GM18508 (cell line): ENCODE measurements around the gene EXPH5.

Experiments used
- ATAC-seq: cut with Tn5 transposase; IDR thresholded peaks from one replicate; pipeline ENCODE4 v1.9.1; 2021; ENCODE audit warnings: moderate number of reproducible peaks; ENCODE audit not compliant: insufficient read depth, unreplicated experiment

The EXPH5 gene

GRCh38 chr11:108530426-108530825 is 63.1 kb downstream of the EXPH5 start:
- ATAC-seq: no peak

- no peak for ATAC-seq
Observed at GRCh38 chr11:108527382-108527781, 66.2 kb downstream of the EXPH5 start.

DNA sequence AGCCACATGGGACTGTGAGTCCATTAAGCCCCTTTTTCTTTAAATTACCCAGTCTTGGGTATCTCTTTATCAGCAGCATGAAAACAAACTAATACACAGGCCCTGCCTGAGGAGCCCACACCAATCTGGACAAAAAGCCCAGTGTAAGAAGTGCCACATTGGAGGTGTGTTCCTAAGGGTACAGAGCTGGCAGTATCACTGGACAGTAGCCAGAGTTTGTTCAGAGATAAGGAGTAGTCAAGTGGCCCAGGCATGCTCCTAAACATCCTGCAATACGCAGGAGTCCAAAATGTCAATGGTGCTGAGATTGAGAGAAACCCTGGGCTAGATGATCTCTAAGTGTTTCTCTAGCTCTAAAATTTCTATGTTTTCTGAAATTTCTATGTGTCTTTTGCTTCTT is 68.4 kb downstream of the EXPH5 start:
- no peak for ATAC-seq

DNA sequence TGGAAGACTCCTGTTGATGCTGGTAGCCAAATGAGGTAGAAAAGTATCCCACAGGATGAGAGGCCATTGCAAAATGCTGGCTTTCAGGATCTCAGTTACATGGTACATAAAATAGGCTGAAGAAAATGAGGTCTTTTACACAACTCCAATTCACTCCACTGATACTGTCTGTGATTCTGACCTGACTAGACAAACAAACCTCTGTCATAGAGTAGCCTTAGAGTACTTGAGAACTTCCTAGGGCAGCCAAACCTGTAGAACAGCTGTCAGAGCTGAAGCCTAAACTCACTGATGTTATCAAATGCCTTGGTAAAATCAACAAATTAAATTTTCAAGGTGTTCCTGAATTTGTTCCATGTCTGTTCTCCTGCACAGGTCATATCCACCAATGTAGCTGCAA is 69.1 kb downstream of the EXPH5 start:
- ATAC-seq: no peak

GRCh38 chr11:108522318-108522717 is 71.2 kb downstream of the EXPH5 start:
- ATAC-seq: no peak

- no peak for ATAC-seq
Observed at GRCh38 chr11:108518581-108518980, 75.0 kb downstream of the EXPH5 start.

- ATAC-seq: no peak
Observed at GRCh38 chr11:108516125-108516524, 77.4 kb downstream of the EXPH5 start.

- ATAC-seq: no peak
Observed at GRCh38 chr11:108512708-108513107, 80.9 kb downstream of the EXPH5 start.

GRCh38 chr11:108511851-108512474 is 81.6 kb downstream of the EXPH5 start:
- no peak for ATAC-seq

GRCh38 chr11:108508653-108509593 is 84.6 kb downstream of the EXPH5 start:
- ATAC-seq: no peak

GRCh38 chr11:108501396-108501795 is 92.2 kb downstream of the EXPH5 start:
- ATAC-seq: no peak

DNA sequence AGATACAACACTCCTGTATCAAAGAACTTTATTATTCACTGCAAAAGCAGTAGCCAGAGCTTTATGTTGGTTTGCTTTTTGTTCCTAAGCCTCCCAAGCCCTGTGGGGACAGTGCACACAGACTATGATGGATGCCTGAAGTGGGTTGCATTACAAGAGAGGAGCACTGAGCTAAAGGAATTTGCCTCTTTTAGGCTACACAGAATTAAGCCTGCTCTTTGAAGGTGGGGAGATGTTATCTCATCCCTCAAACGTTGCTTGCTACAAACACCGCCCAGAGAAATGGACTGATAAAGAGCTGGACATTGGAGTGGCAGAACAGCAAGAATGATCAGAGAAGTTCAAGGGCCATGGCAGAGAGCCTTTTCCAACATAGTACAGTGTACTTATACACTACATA is 92.8 kb downstream of the EXPH5 start:
- no peak for ATAC-seq

- ATAC-seq: no peak
Observed at GRCh38 chr11:108500169-108500568, 93.4 kb downstream of the EXPH5 start.

DNA sequence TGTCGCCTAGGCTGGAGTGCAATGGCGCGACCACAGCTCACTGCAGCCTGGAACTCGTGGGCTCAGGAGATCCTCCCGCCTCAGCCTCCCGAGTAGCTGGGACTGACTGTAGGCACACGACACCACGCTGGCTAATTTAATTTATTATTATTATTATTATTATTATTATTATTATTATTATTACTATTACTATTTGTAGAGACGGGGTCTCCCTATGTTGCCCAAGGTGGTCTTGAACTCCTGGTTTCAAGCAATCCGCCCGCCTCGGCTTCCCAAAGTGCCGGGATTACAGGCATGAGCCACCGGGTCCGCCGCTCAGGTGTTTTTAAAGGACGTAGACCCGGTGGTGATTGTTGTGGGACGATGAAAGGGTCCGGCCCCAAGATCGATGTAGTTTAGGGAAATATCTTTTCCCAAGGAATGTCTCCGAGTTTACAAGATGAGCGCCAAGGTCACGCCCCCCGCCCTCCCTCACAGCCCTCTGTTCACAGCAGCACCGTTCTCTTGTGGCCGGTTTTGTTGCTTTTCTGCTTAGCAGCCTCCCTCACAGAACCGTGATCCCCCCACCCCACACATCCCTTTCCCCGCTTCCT is 94.7 kb downstream of the EXPH5 start:
- no peak for ATAC-seq

DNA sequence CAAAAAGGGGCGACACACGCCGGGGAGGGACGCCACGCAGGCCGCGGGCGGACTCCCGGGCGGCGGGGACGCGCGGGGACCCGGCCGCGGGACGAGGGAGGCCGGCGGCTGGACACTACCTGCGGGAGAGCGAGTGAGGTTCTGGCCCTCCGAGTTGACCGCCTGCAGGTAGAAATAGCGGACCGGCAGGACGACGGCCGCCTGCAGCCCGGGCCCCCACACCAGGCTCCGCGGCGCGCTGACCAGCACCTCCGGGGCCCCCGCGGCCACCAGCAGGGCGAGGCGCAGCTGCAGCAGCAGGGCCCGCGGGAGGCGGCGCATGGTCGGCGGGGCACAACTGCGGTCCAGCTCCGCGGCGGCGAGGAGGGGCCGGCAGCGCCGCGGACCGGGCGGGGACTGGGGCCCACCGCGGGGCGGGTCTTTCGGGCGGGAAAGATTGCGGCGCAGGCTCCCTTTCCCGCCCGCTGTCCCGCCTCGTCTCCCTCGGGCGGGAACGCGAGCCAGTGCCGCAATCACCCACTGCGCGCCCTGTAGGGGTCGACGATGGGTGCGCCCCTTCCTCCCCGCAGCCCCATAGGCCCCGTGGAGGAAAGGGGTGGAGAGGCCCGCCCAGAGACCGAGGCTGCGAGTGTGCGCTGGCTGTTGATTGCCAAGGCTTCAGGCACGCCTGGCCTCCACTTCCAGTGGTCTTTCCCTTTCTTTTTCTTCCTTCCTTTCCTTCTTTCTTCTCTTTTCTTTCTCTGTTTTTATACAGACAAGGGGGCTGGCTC is 95.3 kb downstream of the EXPH5 start, which contains the start of gene POGLUT3:
POGLUT3 (minus strand) TSS at position 339 of the 770 bp plus-strand sequence; CDS start at position 321, 18 bp downstream.
- ATAC-seq: no peak

DNA sequence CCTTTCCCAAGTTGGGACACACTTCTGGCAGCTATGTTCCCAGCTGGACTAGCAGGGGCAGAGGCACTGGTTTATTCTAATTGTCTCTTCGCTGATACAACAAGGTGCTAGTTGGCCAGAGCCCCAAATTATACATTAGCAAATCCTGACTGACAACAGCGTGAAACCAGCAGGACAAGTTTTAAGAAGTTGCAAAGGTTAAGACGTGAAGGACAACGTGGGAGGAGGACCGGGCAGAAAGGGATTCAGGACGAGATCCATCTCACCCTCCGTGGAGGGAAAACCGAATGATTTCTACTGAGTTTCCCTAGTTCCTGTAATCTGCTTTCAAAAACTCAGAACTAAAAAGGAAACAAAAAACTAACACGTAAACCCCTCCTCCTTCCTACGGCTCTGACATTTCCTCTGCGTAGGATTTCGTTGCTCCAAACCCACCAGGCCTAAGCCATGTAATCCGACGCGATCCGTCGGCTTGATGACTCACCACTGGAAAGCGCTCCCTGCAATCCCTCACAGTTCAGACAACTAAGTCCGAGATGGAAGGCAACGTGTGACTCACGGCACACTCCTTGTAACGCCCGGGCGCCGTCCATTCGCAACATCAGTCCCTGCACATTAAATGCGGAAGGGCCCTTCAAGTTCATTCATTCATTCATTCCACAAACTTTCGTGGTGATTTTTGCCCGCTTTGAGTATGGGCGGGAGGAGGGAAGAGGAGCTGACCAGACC is 96.1 kb downstream of the EXPH5 start:
- ATAC-seq: peak; percentile 57

- ATAC-seq: no peak
Observed at GRCh38 chr11:108496643-108497256, 96.8 kb downstream of the EXPH5 start.

- no peak for ATAC-seq
Observed at GRCh38 chr11:108495326-108495725, 98.2 kb downstream of the EXPH5 start.

- no peak for ATAC-seq
Observed at GRCh38 chr11:108494182-108494581, 99.4 kb downstream of the EXPH5 start.
